Mucosa of rectum (tissue), 2 donors: ENCODE measurements around the gene SYNJ2BP.

Source experiments
- H3K27ac ChIP-seq, 2 donors: one replicate each; pipeline ENCODE4 v1.7.0; 2013; ENCODE audit warnings: inconsistent platforms in 2 of 2, low read depth in 2 of 2, low read length in 2 of 2
- H3K27me3 ChIP-seq, 2 donors: one replicate each; pipeline ENCODE4 v1.7.0; 2013; ENCODE audit warnings: low read length in 2 of 2; ENCODE audit not compliant: control insufficient read depth in 2 of 2, insufficient read depth in 2 of 2
- H3K36me3 ChIP-seq, 2 donors: one replicate each; pipeline ENCODE4 v1.7.0; 2013; ENCODE audit warnings: low read length in 2 of 2; ENCODE audit not compliant: control insufficient read depth in 2 of 2, insufficient read depth in 2 of 2
- H3K4me1 ChIP-seq, 2 donors: one replicate each; pipeline ENCODE4 v1.7.0; 2013; ENCODE audit warnings: low read length in 2 of 2, mild to moderate bottlenecking in 1 of 2; ENCODE audit not compliant: control insufficient read depth in 2 of 2, insufficient read depth in 2 of 2
- H3K4me3 ChIP-seq, 2 donors: one replicate each; pipeline ENCODE4 v1.7.0; 2013; ENCODE audit warnings: low read length in 2 of 2
- H3K9ac ChIP-seq, 2 donors: one replicate each; pipeline ENCODE4 v1.7.0; 2013; ENCODE audit warnings: low read length in 2 of 2, low read depth in 1 of 2, mild to moderate bottlenecking in 1 of 2
- H3K9me3 ChIP-seq, 2 donors: one replicate each; pipeline ENCODE4 v1.7.0; 2013; ENCODE audit warnings: low read length in 2 of 2; ENCODE audit not compliant: control insufficient read depth in 2 of 2
- donor health status: healthy.
- donor health status: Normal muscosa, but diverticular disease.

Gene SYNJ2BP

GRCh38 chr14:70394674-70395306 lies 22.1 kb downstream of the SYNJ2BP start:
- no peak overlapping the region for H3K4me3 ChIP-seq
- no peaks in the 10 kb centered on the region for H3K9me3 ChIP-seq
- H3K36me3 ChIP-seq, result peaks cover 0 to 8% of the 10 kb centered on the region in 2 donors
- peaks cover 0 to 8% of the 10 kb centered on the region in 2 donors for H3K4me1 ChIP-seq
- no peak overlapping the region for H3K27ac ChIP-seq
- no peaks in the 10 kb centered on the region for H3K27me3 ChIP-seq
- H3K9ac ChIP-seq, result no peak overlapping the region

- peaks cover 6 to 7% of the 10 kb centered on the region in 2 donors for H3K36me3 ChIP-seq
- H3K27ac ChIP-seq, result peak overlapping the region in 1 of 2 donors; percentile 66
Measured at GRCh38 chr14:70392676-70393075, 24.2 kb downstream of the SYNJ2BP start.

GRCh38 chr14:70391493-70392391 lies 25.1 kb downstream of the SYNJ2BP start:
- Histone ChIP-seq H3K36me3 (peaks cover 3 to 6% of the 10 kb centered on the region in 2 donors), H3K27me3 (no peaks in the 10 kb centered on the region), H3K9me3 (no peaks in the 10 kb centered on the region), H3K4me3 (peak overlapping the region; percentile 7 to 28), H3K9ac (peak overlapping the region in 1 of 2 donors; percentile 34), H3K4me1 (peaks cover 0 to 8% of the 10 kb centered on the region in 2 donors), H3K27ac (peak overlapping the region; percentile 64 to 66)

More at GRCh38 chr14:70392676-70393075, 24.2 kb downstream of the SYNJ2BP start:
- Histone ChIP-seq H3K9ac (no peak overlapping the region), H3K27me3 (no peaks in the 10 kb centered on the region), H3K4me3 (no peak overlapping the region), H3K4me1 (peaks cover 0 to 8% of the 10 kb centered on the region in 2 donors), H3K9me3 (no peaks in the 10 kb centered on the region)

GRCh38 chr14:70382536-70382935 lies 34.4 kb downstream of the SYNJ2BP start:
- H3K36me3 ChIP-seq, result peaks cover 4 to 11% of the 10 kb centered on the region in 2 donors

GRCh38 chr14:70380824-70381223 lies 36.1 kb downstream of the SYNJ2BP start:
- Histone ChIP-seq H3K9me3 (no peaks in the 10 kb centered on the region), H3K27me3 (no peaks in the 10 kb centered on the region), H3K4me3 (no peak overlapping the region), H3K36me3 (peaks cover 4 to 7% of the 10 kb centered on the region in 2 donors), H3K27ac (no peak overlapping the region), H3K4me1 (no peaks in the 10 kb centered on the region), H3K9ac (no peak overlapping the region)

More at GRCh38 chr14:70382536-70382935, 34.4 kb downstream of the SYNJ2BP start:
- H3K4me1 ChIP-seq, result no peaks in the 10 kb centered on the region
- no peak overlapping the region for H3K9ac ChIP-seq
- no peak overlapping the region for H3K27ac ChIP-seq
- H3K27me3 ChIP-seq, result no peaks in the 10 kb centered on the region
- no peaks in the 10 kb centered on the region for H3K9me3 ChIP-seq
- no peak overlapping the region for H3K4me3 ChIP-seq

GRCh38 chr14:70378696-70379095 lies 38.2 kb downstream of the SYNJ2BP start:
- Histone ChIP-seq H3K4me3 (no peak overlapping the region), H3K9me3 (no peaks in the 10 kb centered on the region), H3K27me3 (no peaks in the 10 kb centered on the region), H3K9ac (no peak overlapping the region), H3K27ac (no peak overlapping the region), H3K36me3 (peaks cover 18 to 20% of the 10 kb centered on the region in 2 donors), H3K4me1 (no peaks in the 10 kb centered on the region)
